ENCODE data around the gene KANSL1L. TPM values are rescaled to one million over a fixed set of nuclear protein-coding genes. Genes with fewer than 3 reads are reported as not detected.

KANSL1L gene
- polyA plus RNA-seq, 1 donor from 2014 or later, result 0.90 TPM

GRCh38 chr2:210072493-210072892 is 98.7 kb downstream of the KANSL1L start:
- no peaks in the 10 kb centered on the region for H3K4me1 Mint-ChIP-seq

GRCh38 chr2:210063306-210063705 is 107.9 kb downstream of the KANSL1L start:
- Mint-ChIP-seq H3K36me3 (peaks cover 8% of the 10 kb centered on the region), H3K27me3 (no peaks in the 10 kb centered on the region), H3K27ac (no peak overlapping the region), H3K9me3 (peaks cover 0 to 1% (median 0%) of the 10 kb centered on the region in 3 donors), H3K4me3 (no peak overlapping the region), H3K4me1 (peaks cover 0 to 2% (median 0%) of the 10 kb centered on the region in 3 donors)

More at GRCh38 chr2:210072493-210072892, 98.7 kb downstream of the KANSL1L start:
- Mint-ChIP-seq H3K27ac (no peak overlapping the region), H3K4me3 (no peak overlapping the region), H3K27me3 (no peaks in the 10 kb centered on the region), H3K9me3 (no peaks in the 10 kb centered on the region), H3K36me3 (peaks cover 1% of the 10 kb centered on the region)

GRCh38 chr2:210055825-210056224 is 115.4 kb downstream of the KANSL1L start:
- Mint-ChIP-seq H3K4me3 (peak overlapping the region in 1 of 4 donors; percentile 24), H3K27ac (no peak overlapping the region), H3K27me3 (no peaks in the 10 kb centered on the region), H3K36me3 (peaks cover 2% of the 10 kb centered on the region), H3K9me3 (peaks cover 5 to 23% (median 6%) of the 10 kb centered on the region in 3 donors), H3K4me1 (no peaks in the 10 kb centered on the region)

- no peaks in the 10 kb centered on the region for H3K4me1 Mint-ChIP-seq
- no peak overlapping the region for H3K27ac Mint-ChIP-seq
- H3K36me3 Mint-ChIP-seq, result peaks cover 2% of the 10 kb centered on the region
- peaks cover 5 to 23% (median 6%) of the 10 kb centered on the region in 3 donors for H3K9me3 Mint-ChIP-seq
- H3K4me3 Mint-ChIP-seq, result no peak overlapping the region
- H3K27me3 Mint-ChIP-seq, result no peaks in the 10 kb centered on the region
Observed at GRCh38 chr2:210054696-210055095, 116.5 kb downstream of the KANSL1L start.

GRCh38 chr2:210050885-210051284 is 120.3 kb downstream of the KANSL1L start:
- no peaks in the 10 kb centered on the region for H3K27me3 Mint-ChIP-seq
- H3K36me3 Mint-ChIP-seq, result peaks cover 6% of the 10 kb centered on the region
- H3K4me3 Mint-ChIP-seq, result no peak overlapping the region
- H3K4me1 Mint-ChIP-seq, result no peaks in the 10 kb centered on the region
- peaks cover 3 to 21% (median 5%) of the 10 kb centered on the region in 3 donors for H3K9me3 Mint-ChIP-seq
- H3K27ac Mint-ChIP-seq, result no peak overlapping the region

GRCh38 chr2:210049831-210050230 is 121.4 kb downstream of the KANSL1L start:
- Mint-ChIP-seq H3K27me3 (no peaks in the 10 kb centered on the region), H3K36me3 (peaks cover 11% of the 10 kb centered on the region), H3K9me3 (peaks cover 0 to 14% (median 5%) of the 10 kb centered on the region in 3 donors), H3K27ac (no peak overlapping the region), H3K4me1 (no peaks in the 10 kb centered on the region), H3K4me3 (no peak overlapping the region)

GRCh38 chr2:210046851-210047500 is 124.2 kb downstream of the KANSL1L start:
- no peak overlapping the region for H3K27ac Mint-ChIP-seq
- H3K4me1 Mint-ChIP-seq, result no peaks in the 10 kb centered on the region
- H3K27me3 Mint-ChIP-seq, result no peaks in the 10 kb centered on the region
- H3K9me3 Mint-ChIP-seq, result peaks cover 0 to 10% (median 2%) of the 10 kb centered on the region in 3 donors
- peaks cover 11% of the 10 kb centered on the region for H3K36me3 Mint-ChIP-seq
- no peak overlapping the region for H3K4me3 Mint-ChIP-seq

- H3K4me1 Mint-ChIP-seq, result peaks cover 0 to 4% (median 2%) of the 10 kb centered on the region in 3 donors
- H3K27ac Mint-ChIP-seq, result no peak overlapping the region
- no peak overlapping the region for H3K4me3 Mint-ChIP-seq
- H3K27me3 Mint-ChIP-seq, result no peaks in the 10 kb centered on the region
- peaks cover 0 to 4% (median 0%) of the 10 kb centered on the region in 3 donors for H3K9me3 Mint-ChIP-seq
- peaks cover 7% of the 10 kb centered on the region for H3K36me3 Mint-ChIP-seq
Observed at GRCh38 chr2:210038078-210038477, 133.1 kb downstream of the KANSL1L start.

GRCh38 chr2:210035679-210036078 is 135.5 kb downstream of the KANSL1L start:
- Mint-ChIP-seq H3K36me3 (peaks cover 3% of the 10 kb centered on the region), H3K9me3 (peaks cover 0 to 4% (median 0%) of the 10 kb centered on the region in 3 donors), H3K4me3 (no peak overlapping the region), H3K27me3 (no peaks in the 10 kb centered on the region), H3K27ac (peak overlapping the region in 1 of 3 donors; percentile 69), H3K4me1 (peaks cover 0 to 4% (median 2%) of the 10 kb centered on the region in 3 donors)

- Mint-ChIP-seq H3K9me3 (peaks cover 0 to 4% (median 0%) of the 10 kb centered on the region in 3 donors), H3K27ac (no peak overlapping the region), H3K27me3 (no peaks in the 10 kb centered on the region)
Observed at GRCh38 chr2:210034087-210034683, 137.0 kb downstream of the KANSL1L start.

GRCh38 chr2:210028178-210028577 is 143.0 kb downstream of the KANSL1L start:
- H3K9me3 Mint-ChIP-seq, result no peaks in the 10 kb centered on the region
- H3K4me3 Mint-ChIP-seq, result no peak overlapping the region
- H3K4me1 Mint-ChIP-seq, result no peaks in the 10 kb centered on the region
- peaks cover 5% of the 10 kb centered on the region for H3K36me3 Mint-ChIP-seq
- no peak overlapping the region for H3K27ac Mint-ChIP-seq
- H3K27me3 Mint-ChIP-seq, result no peaks in the 10 kb centered on the region

More at GRCh38 chr2:210034087-210034683, 137.0 kb downstream of the KANSL1L start:
- Mint-ChIP-seq H3K4me3 (no peak overlapping the region), H3K36me3 (peaks cover 3% of the 10 kb centered on the region), H3K4me1 (peaks cover 0 to 4% (median 2%) of the 10 kb centered on the region in 3 donors)

- no peak overlapping the region for H3K4me3 Mint-ChIP-seq
- no peaks in the 10 kb centered on the region for H3K9me3 Mint-ChIP-seq
- no peak overlapping the region for H3K27ac Mint-ChIP-seq
- H3K36me3 Mint-ChIP-seq, result peaks cover 5% of the 10 kb centered on the region
- H3K4me1 Mint-ChIP-seq, result no peaks in the 10 kb centered on the region
- H3K27me3 Mint-ChIP-seq, result no peaks in the 10 kb centered on the region
Observed at GRCh38 chr2:210027608-210028007, 143.6 kb downstream of the KANSL1L start.

- Mint-ChIP-seq H3K9me3 (no peaks in the 10 kb centered on the region), H3K4me3 (no peak overlapping the region), H3K27ac (no peak overlapping the region), H3K36me3 (peaks cover 4% of the 10 kb centered on the region), H3K4me1 (no peaks in the 10 kb centered on the region), H3K27me3 (no peaks in the 10 kb centered on the region)
Observed at GRCh38 chr2:210022824-210023223, 148.4 kb downstream of the KANSL1L start.

- Mint-ChIP-seq H3K4me1 (peaks cover 0 to 2% (median 0%) of the 10 kb centered on the region in 3 donors), H3K4me3 (peak overlapping the region in 1 of 4 donors; percentile 17), H3K36me3 (no peaks in the 10 kb centered on the region), H3K9me3 (no peaks in the 10 kb centered on the region), H3K27ac (no peak overlapping the region), H3K27me3 (no peaks in the 10 kb centered on the region)
Observed at GRCh38 chr2:210020138-210020537, 151.1 kb downstream of the KANSL1L start.

GRCh38 chr2:210009896-210010295 is 161.3 kb downstream of the KANSL1L start:
- Mint-ChIP-seq H3K36me3 (no peaks in the 10 kb centered on the region), H3K4me1 (peaks cover 22 to 33% (median 22%) of the 10 kb centered on the region in 3 donors), H3K9me3 (no peaks in the 10 kb centered on the region), H3K27me3 (no peaks in the 10 kb centered on the region), H3K27ac (no peak overlapping the region), H3K4me3 (no peak overlapping the region)

Data from IgD-negative memory B cell (primary cell).